WTC11 (cell line): ENCODE data around the gene PLEKHG5. TPM values are rescaled to one million over a fixed set of nuclear protein-coding genes. Genes with fewer than 3 reads are reported as not detected.
A peak's percentile ranks its signal among the peaks of the same experiment; 100 is the strongest.

Experiments
- ATAC-seq: fragments of 200-7000 bp; cut with Tn5 transposase; 2 replicates; pipeline ENCODE4 v1.10.0; 2021; ENCODE audit warnings: mild to moderate bottlenecking, moderate library complexity
- CTCF ChIA-PET: fragments of 300-600 bp; sonication (Branson Sonifier 250); formaldehyde crosslinking; loops from one replicate; lab custom pipeline; 2021; ENCODE audit warnings: antibody characterized with exemption; lab: Charles Lee
- POLR2A ChIA-PET: fragments of 350-600 bp; sonication (Branson Sonifier 250); formaldehyde crosslinking; loops from one replicate; lab custom pipeline; 2021; ENCODE audit warnings: antibody characterized with exemption; lab: Charles Lee
- DNase-seq: peaks from one replicate; pipeline ENCODE4 v3.0.0; 2021; ENCODE audit warnings: low spot score
- H3K27ac Mint-ChIP-seq: 2 replicates; pipeline ENCODE4 v1.8.0; 2021; ENCODE audit warnings: mixed read lengths
- H3K27me3 Mint-ChIP-seq: 2 replicates; pipeline ENCODE4 v1.8.0; 2021; ENCODE audit warnings: low read depth, mild to moderate bottlenecking, moderate library complexity, mixed read lengths
- H3K36me3 Mint-ChIP-seq: 2 replicates; pipeline ENCODE4 v1.8.0; 2021; ENCODE audit warnings: mixed read lengths
- H3K4me1 Mint-ChIP-seq: 2 replicates; pipeline ENCODE4 v1.8.0; 2022; ENCODE audit warnings: mixed read lengths
- H3K4me3 Mint-ChIP-seq: 2 replicates; pipeline ENCODE4 v1.8.0; 2021; ENCODE audit warnings: mild to moderate bottlenecking, moderate library complexity, mixed read lengths
- H3K9me3 Mint-ChIP-seq: 2 replicates; pipeline ENCODE4 v1.8.0; 2021; ENCODE audit warnings: mixed read lengths
- ARID4B ChIP-seq: sonication (generic); formaldehyde crosslinking; IDR thresholded peaks from 2 replicates; pipeline ENCODE4 v1.8.0; 2023; ENCODE audit warnings: missing genetic modification reagents, mild to moderate bottlenecking, borderline replicate concordance
- FOXP1 ChIP-seq: sonication (generic); formaldehyde crosslinking; IDR thresholded peaks from 2 replicates; pipeline ENCODE4 v1.8.0; 2022; ENCODE audit warnings: missing genetic modification reagents, mild to moderate bottlenecking, moderate library complexity, borderline replicate concordance
- GTF2I ChIP-seq: fragments of 250-450 bp; sonication (Bioruptor Pico); conservative IDR thresholded peaks from 2 replicates; pipeline ENCODE4 v1.4.0; 2021; ENCODE audit warnings: mild to moderate bottlenecking
- HMGXB4 ChIP-seq: sonication (generic); formaldehyde crosslinking; IDR thresholded peaks from 2 replicates; pipeline ENCODE4 v1.8.1; 2023; ENCODE audit warnings: mild to moderate bottlenecking, moderate library complexity, missing genetic modification reagents
- JUN ChIP-seq: sonication (generic); formaldehyde crosslinking; IDR thresholded peaks from 2 replicates; pipeline ENCODE4 v1.8.0; 2023; ENCODE audit warnings: mild to moderate bottlenecking, missing genetic modification reagents
- NFATC4 ChIP-seq: fragments of 250-450 bp; sonication (Bioruptor Pico); IDR thresholded peaks from 2 replicates; pipeline ENCODE4 v1.9.0; 2021; ENCODE audit warnings: mild to moderate bottlenecking
- STAT6 ChIP-seq: sonication (generic); formaldehyde crosslinking; conservative IDR thresholded peaks from 2 replicates; pipeline ENCODE4 v1.8.1; 2023; ENCODE audit warnings: mild to moderate bottlenecking, low read depth, missing genetic modification reagents, moderate library complexity
- ZNF263 ChIP-seq: sonication (generic); formaldehyde crosslinking; IDR thresholded peaks from 2 replicates; pipeline ENCODE4 v1.8.1; 2022; ENCODE audit warnings: low read depth, mild to moderate bottlenecking, moderate library complexity, missing genetic modification reagents
- ZNF423 ChIP-seq: fragments of 250-450 bp; sonication (Bioruptor Pico); IDR thresholded peaks from 2 replicates; pipeline ENCODE4 v2.1.2; 2022; ENCODE audit warnings: mild to moderate bottlenecking, moderate library complexity
- ZNF512 ChIP-seq: sonication (generic); formaldehyde crosslinking; IDR thresholded peaks from 2 replicates; pipeline ENCODE4 v1.8.1; 2022; ENCODE audit warnings: missing genetic modification reagents, borderline replicate concordance
- total RNA-seq: library from RNA; stranded (reverse); gene quantifications from 3 replicates; pipeline ENCODE4 v1.2.3, GENCODE V29; 2021

The PLEKHG5 gene
- total RNA-seq, 1 experiment from 2014 or later, result 27.5 TPM

- H3K4me1 Mint-ChIP-seq, result peaks cover 33% of the 10 kb centered on the region
- TF ChIP-seq ZNF263 (CRISPR knock-in tag), result no peak
- TF ChIP-seq HMGXB4 (CRISPR knock-in tag), result no peak
- TF ChIP-seq ARID4B (CRISPR knock-in tag), result no peak
- TF ChIP-seq ZNF512 (CRISPR knock-in tag), result no peak
- no peak for TF ChIP-seq NFATC4 (CRISPR knock-in tag)
- TF ChIP-seq STAT6 (CRISPR knock-in tag), result no peak
- TF ChIP-seq GTF2I (CRISPR knock-in tag), result no peak
- no peak for TF ChIP-seq FOXP1
- ChIA-PET POLR2A (no interaction called here), CTCF (interaction anchor here (0.5 to 4.2 kb wide), 10 partner anchors 8 to 83 kb away, joined by 3 to 35 read pairs (median 6); partner anchors contain the start of gene TNFRSF25)
- H3K27me3 Mint-ChIP-seq, result no peaks in the 10 kb centered on the region
- H3K36me3 Mint-ChIP-seq, result peaks cover 5% of the 10 kb centered on the region; the same call in 1 of the 2 replicates
- peak overlapping the region; percentile 85 for H3K27ac Mint-ChIP-seq
- DNase-seq (no peak), ATAC-seq (no peak)
- no peaks in the 10 kb centered on the region for H3K9me3 Mint-ChIP-seq
- no peak overlapping the region for H3K4me3 Mint-ChIP-seq
These were observed 14.2 kb downstream of the PLEKHG5 start for GRCh38 chr1:6477039-6477820.

- TF ChIP-seq ZNF423 (CRISPR knock-in tag), result no peak
- no peak for TF ChIP-seq JUN (CRISPR knock-in tag)
- no peak for TF ChIP-seq ARID4B (CRISPR knock-in tag)
- Mint-ChIP-seq H3K9me3 (no peaks in the 10 kb centered on the region), H3K4me1 (peaks cover 34% of the 10 kb centered on the region), H3K36me3 (peaks cover 5% of the 10 kb centered on the region; the same call in 1 of the 2 replicates), H3K27ac (0 out of 2 replicates have a peak overlapping the region, but pooled peaks have one; percentile 85), H3K4me3 (no peak overlapping the region), H3K27me3 (no peaks in the 10 kb centered on the region)
- ATAC-seq, result no peak
- ChIA-PET POLR2A (no interaction called here), CTCF (interaction anchor here (1.1 to 4.2 kb wide), 9 partner anchors 9 to 77 kb away, joined by 3 to 35 read pairs (median 7); partner anchors contain the start of genes NOL9 and TNFRSF25)
- no peak for DNase-seq
These were observed 15.0 kb downstream of the PLEKHG5 start for GRCh38 chr1:6476483-6476882.
